Gastrocnemius medialis (tissue), 4 donors: ENCODE data around the gene TMCC2. TPM values are rescaled to one million over a fixed set of nuclear protein-coding genes. Genes with fewer than 3 reads are reported as not detected.

ENCODE experiments used
- ATAC-seq, 2 donors: fragments of 150-250 bp; one replicate each; pipeline ENCODE4 v1.9.1; 2016
- DNase-seq, 2 donors: peaks; one replicate each; pipeline ENCODE4 v3.0.0-alpha.2; 2019
- H3K27ac ChIP-seq, 4 donors: fragments of 200-600 bp; sonication (generic); 1 replicate in 1 of 4; 2 replicates in 3 of 4; pipeline ENCODE4 v1.5.1; 2016 to 2018; ENCODE audit warnings: mild to moderate bottlenecking in 2 of 4, moderate library complexity in 1 of 4
- H3K27me3 ChIP-seq, 3 donors: fragments of 200-600 bp; sonication (generic) in 2 of 3; 1 replicate in 1 of 3; 2 replicates in 2 of 3; pipeline versions ENCODE4 v1.5.1 to v1.6.0; 2016 to 2019; ENCODE audit warnings: mild to moderate bottlenecking in 1 of 3, moderate library complexity in 1 of 3
- H3K36me3 ChIP-seq, 2 donors: fragments of 200-600 bp; sonication (generic) in 1 of 2; one replicate each; pipeline ENCODE4 v1.5.1; 2017 to 2018
- H3K4me1 ChIP-seq, 2 donors: fragments of 200-600 bp; sonication (generic) in 1 of 2; one replicate each; pipeline ENCODE4 v1.5.1; 2016 to 2017; ENCODE audit warnings: mild to moderate bottlenecking in 2 of 2
- H3K4me3 ChIP-seq, 4 donors: fragments of 200-600 bp; sonication (generic) in 3 of 4; 1 replicate in 1 of 4; 2 replicates in 3 of 4; pipeline ENCODE4 v1.5.1; 2016 to 2019; ENCODE audit warnings: mild to moderate bottlenecking in 2 of 4
- H3K9me3 ChIP-seq, 3 donors: fragments of 200-600 bp; sonication (generic) in 2 of 3; 1 replicate in 1 of 3; 2 replicates in 2 of 3; pipeline ENCODE4 v1.5.1; 2016 to 2019
- CTCF ChIP-seq, 5 experiments: fragments of 450-650 bp in 3 of 5; fragments of 200-600 bp in 2 of 5; sonication (generic) in 2 of 5; IDR thresholded peaks in 4 of 5; conservative IDR thresholded peaks in 1 of 5; 1 replicate in 4 of 5; 2 replicates in 1 of 5; pipeline ENCODE4 v1.5.1; 2016 to 2019; ENCODE audit warnings: antibody characterized with exemption in 5 of 5, mild to moderate bottlenecking in 3 of 5, moderate library complexity in 3 of 5
- POLR2A ChIP-seq, 2 donors: fragments of 450-650 bp; IDR thresholded peaks; one replicate each; pipeline ENCODE4 v1.6.1; 2017; ENCODE audit warnings: antibody characterized with exemption in 2 of 2, mild to moderate bottlenecking in 2 of 2, moderate library complexity in 2 of 2
- in situ Hi-C, 4 donors: fragments of 200-750 bp; cut with MboI; loops; one replicate each; pipeline versions ENCODE4 v1.15.0 to v1.8.0; 2017; ENCODE audit warnings: low sequenced_read_pairs in 4 of 4
- intact Hi-C: fragments of 100-400 bp; cut with DNase I; formaldehyde crosslinking; loops from one replicate; pipeline ENCODE4 v1.15.1; 2023; ENCODE audit warnings: low total_unique reads
- total RNA-seq, 4 donors: library from RNA; depleted of rRNA; stranded (reverse); fragments of >200 nt; gene quantifications; one replicate each; pipeline versions ENCODE4 v1.1.0 to v1.2.3, GENCODE V29; 2016

TMCC2 gene
- total RNA-seq, 4 donors from 2014 or later = 1.1 to 7.6 (median 5.6) TPM

- Histone ChIP-seq H3K9me3 (no peaks in the 10 kb centered on the region), H3K4me1 (peaks cover 17 to 28% of the 10 kb centered on the region in 2 donors), H3K27ac (peak overlapping the region; percentile 62 to 79 (median 66)), H3K36me3 (peaks cover 2 to 13% of the 10 kb centered on the region in 2 donors), H3K27me3 (no peaks in the 10 kb centered on the region), H3K4me3 (no peak overlapping the region)
- ATAC-seq (peak; percentile 54 to 55), DNase-seq (no peak)
- intact Hi-C loops = no loop called here
- in situ Hi-C loops = no loop called here
- TF ChIP-seq POLR2A (IDR thresholded peaks at IDR 0.05) (no peak), CTCF (IDR thresholded peaks at IDR 0.05 in 4 of 5, conservative IDR thresholded peaks at IDR 0.05 in 1 of 5) (no peak)
These were observed 43.9 kb upstream of the TMCC2 start for GRCh38 chr1:205183676-205184335.

- DNase-seq = no peak
- no peak for ATAC-seq
- Histone ChIP-seq H3K4me3 (no peak overlapping the region), H3K9me3 (no peaks in the 10 kb centered on the region), H3K4me1 (peaks cover 21 to 40% of the 10 kb centered on the region in 2 donors), H3K27me3 (no peaks in the 10 kb centered on the region), H3K27ac (no peak overlapping the region), H3K36me3 (peaks cover 2 to 13% of the 10 kb centered on the region in 2 donors)
- TF ChIP-seq CTCF (IDR thresholded peaks at IDR 0.05 in 4 of 5, conservative IDR thresholded peaks at IDR 0.05 in 1 of 5) = no peak
- TF ChIP-seq POLR2A (IDR thresholded peaks at IDR 0.05) = no peak
- intact Hi-C loops = no loop called here
- in situ Hi-C loops = no loop called here
These were observed 41.6 kb upstream of the TMCC2 start for GRCh38 chr1:205186191-205186590.

GRCh38 chr1:205187420-205187819 lies 40.3 kb upstream of the TMCC2 start:
- no peak for ATAC-seq
- Histone ChIP-seq H3K27me3 (no peaks in the 10 kb centered on the region), H3K4me1 (peaks cover 31 to 45% of the 10 kb centered on the region in 2 donors), H3K9me3 (no peaks in the 10 kb centered on the region), H3K4me3 (no peak overlapping the region), H3K36me3 (peaks cover 2 to 13% of the 10 kb centered on the region in 2 donors), H3K27ac (no peak overlapping the region)
- no peak for TF ChIP-seq POLR2A (IDR thresholded peaks at IDR 0.05)
- no peak for TF ChIP-seq CTCF (IDR thresholded peaks at IDR 0.05 in 4 of 5, conservative IDR thresholded peaks at IDR 0.05 in 1 of 5)
- intact Hi-C loops (no loop called here), in situ Hi-C loops (no loop called here)
- DNase-seq = no peak

GRCh38 chr1:205188098-205188497 lies 39.6 kb upstream of the TMCC2 start:
- no peak for TF ChIP-seq CTCF (IDR thresholded peaks at IDR 0.05 in 4 of 5, conservative IDR thresholded peaks at IDR 0.05 in 1 of 5)
- H3K9me3 ChIP-seq = no peaks in the 10 kb centered on the region
- no peak overlapping the region for H3K4me3 ChIP-seq
- ATAC-seq = no peak
- H3K4me1 ChIP-seq = peaks cover 25 to 40% of the 10 kb centered on the region in 2 donors
- intact Hi-C loops = no loop called here
- DNase-seq = no peak
- H3K27ac ChIP-seq = no peak overlapping the region
- peaks cover 2 to 13% of the 10 kb centered on the region in 2 donors for H3K36me3 ChIP-seq
- H3K27me3 ChIP-seq = no peaks in the 10 kb centered on the region
- in situ Hi-C loops = no loop called here

GRCh38 chr1:205188596-205188995 lies 39.1 kb upstream of the TMCC2 start:
- peaks cover 20 to 35% of the 10 kb centered on the region in 2 donors for H3K4me1 ChIP-seq
- in situ Hi-C loops = no loop called here
- ATAC-seq = no peak

More at GRCh38 chr1:205188596-205188995, 39.1 kb upstream of the TMCC2 start:
- Histone ChIP-seq H3K9me3 (no peaks in the 10 kb centered on the region), H3K27me3 (no peaks in the 10 kb centered on the region), H3K27ac (no peak overlapping the region), H3K4me3 (no peak overlapping the region), H3K36me3 (peaks cover 2 to 13% of the 10 kb centered on the region in 2 donors)
- TF ChIP-seq POLR2A (IDR thresholded peaks at IDR 0.05) (no peak), CTCF (IDR thresholded peaks at IDR 0.05 in 4 of 5, conservative IDR thresholded peaks at IDR 0.05 in 1 of 5) (no peak)
- DNase-seq = no peak
- intact Hi-C loops = no loop called here
